ENCODE data around the gene FLT1.

The FLT1 gene

GRCh38 chr13:28449826-28450773, 44.8 kb downstream of the FLT1 start:
- TF ChIP-seq ZNF274 (IDR thresholded peaks at IDR 0.05; ENCODE audit: low read depth, low read length), result no peak
- no peak overlapping the region for H3K4me3 ChIP-seq (ENCODE audit: low read length)

GRCh38 chr13:28448651-28449358, 46.1 kb downstream of the FLT1 start:
- TF ChIP-seq ZNF274 (IDR thresholded peaks at IDR 0.05; ENCODE audit: low read depth, low read length), result no peak
- no peak overlapping the region for H3K4me3 ChIP-seq (ENCODE audit: low read length)

GRCh38 chr13:28447989-28448388, 46.9 kb downstream of the FLT1 start:
- TF ChIP-seq ZNF274 (IDR thresholded peaks at IDR 0.05; ENCODE audit: low read depth, low read length), result no peak
- H3K4me3 ChIP-seq (ENCODE audit: low read length), result no peak overlapping the region

GRCh38 chr13:28447206-28447605, 47.7 kb downstream of the FLT1 start:
- H3K4me3 ChIP-seq (ENCODE audit: low read length), result no peak overlapping the region

GRCh38 chr13:28442839-28443238, 52.1 kb downstream of the FLT1 start:
- no peak for TF ChIP-seq ZNF274 (IDR thresholded peaks at IDR 0.05; ENCODE audit: low read depth, low read length)
- H3K4me3 ChIP-seq (ENCODE audit: low read length), result no peak overlapping the region

More at GRCh38 chr13:28447206-28447605, 47.7 kb downstream of the FLT1 start:
- TF ChIP-seq ZNF274 (IDR thresholded peaks at IDR 0.05; ENCODE audit: low read depth, low read length), result no peak

GRCh38 chr13:28441529-28441928, 53.4 kb downstream of the FLT1 start:
- H3K4me3 ChIP-seq (ENCODE audit: low read length), result no peak overlapping the region
- TF ChIP-seq ZNF274 (IDR thresholded peaks at IDR 0.05; ENCODE audit: low read depth, low read length), result no peak

- no peak overlapping the region for H3K4me3 ChIP-seq (ENCODE audit: low read length)
- TF ChIP-seq ZNF274 (IDR thresholded peaks at IDR 0.05; ENCODE audit: low read depth, low read length), result no peak
Observed at GRCh38 chr13:28440774-28441504, 54.0 kb downstream of the FLT1 start.

GRCh38 chr13:28438598-28439334, 56.2 kb downstream of the FLT1 start:
- TF ChIP-seq ZNF274 (IDR thresholded peaks at IDR 0.05; ENCODE audit: low read depth, low read length), result no peak
- no peak overlapping the region for H3K4me3 ChIP-seq (ENCODE audit: low read length)

- no peak overlapping the region for H3K4me3 ChIP-seq (ENCODE audit: low read length)
- TF ChIP-seq ZNF274 (IDR thresholded peaks at IDR 0.05; ENCODE audit: low read depth, low read length), result no peak
Observed at GRCh38 chr13:28438067-28438466, 56.9 kb downstream of the FLT1 start.

- no peak overlapping the region for H3K4me3 ChIP-seq (ENCODE audit: low read length)
- TF ChIP-seq ZNF274 (IDR thresholded peaks at IDR 0.05; ENCODE audit: low read depth, low read length), result no peak
Observed at GRCh38 chr13:28435917-28436316, 59.0 kb downstream of the FLT1 start.

GRCh38 chr13:28434926-28435325, 60.0 kb downstream of the FLT1 start:
- TF ChIP-seq ZNF274 (IDR thresholded peaks at IDR 0.05; ENCODE audit: low read depth, low read length), result no peak
- H3K4me3 ChIP-seq (ENCODE audit: low read length), result no peak overlapping the region

GRCh38 chr13:28432816-28433560, 61.9 kb downstream of the FLT1 start:
- no peak overlapping the region for H3K4me3 ChIP-seq (ENCODE audit: low read length)
- TF ChIP-seq ZNF274 (IDR thresholded peaks at IDR 0.05; ENCODE audit: low read depth, low read length), result no peak

- no peak for TF ChIP-seq ZNF274 (IDR thresholded peaks at IDR 0.05; ENCODE audit: low read depth, low read length)
- H3K4me3 ChIP-seq (ENCODE audit: low read length), result peak overlapping the region; percentile 98
Observed at GRCh38 chr13:28429685-28430290, 65.1 kb downstream of the FLT1 start.

All from GM08714 (cell line).